Fibroblast of lung (primary cell): Measurements from ENCODE around the gene CPSF4L. TPM values are rescaled to one million over a fixed set of nuclear protein-coding genes. Genes with fewer than 3 reads are reported as not detected.

Experiments
- DNase-seq, 2 donors: peaks; one replicate each; pipeline versions ENCODE4 v3.0.0 to v3.0.0-alpha.2; 2010; ENCODE audit warnings: low read depth in 2 of 2
- H2AFZ ChIP-seq: 2 replicates; pipeline ENCODE4 v1.5.1; 2012; ENCODE audit warnings: low read length, control low read depth, inconsistent platforms
- H3K27ac ChIP-seq: 2 replicates; pipeline ENCODE4 v1.5.1; 2011; ENCODE audit warnings: low read length, control low read depth; ENCODE audit not compliant: insufficient read depth
- H3K27me3 ChIP-seq: 2 replicates; pipeline ENCODE4 v1.5.1; 2011; ENCODE audit warnings: mild to moderate bottlenecking, low read length; ENCODE audit not compliant: control insufficient read depth, insufficient read depth
- H3K36me3 ChIP-seq: 2 replicates; pipeline ENCODE4 v1.5.1; 2011; ENCODE audit warnings: low read length; ENCODE audit not compliant: control insufficient read depth, insufficient read depth
- H3K4me1 ChIP-seq: 2 replicates; pipeline ENCODE4 v1.5.1; 2011; ENCODE audit warnings: low read length; ENCODE audit not compliant: control insufficient read depth, insufficient read depth; ENCODE audit errors: extremely low read depth
- H3K4me2 ChIP-seq: 2 replicates; pipeline ENCODE4 v1.5.1; 2011; ENCODE audit warnings: low read length, control low read depth; ENCODE audit not compliant: insufficient read depth; ENCODE audit errors: extremely low read depth
- H3K4me3 ChIP-seq, 4 experiments: fragments of 200-600 bp in 1 of 4; sonication (generic) in 1 of 4; replicated peaks in 1 of 4; 2 replicates each; pipeline ENCODE4 v1.5.1; 2011 to 2016; ENCODE audit warnings: low read length in 4 of 4, low read depth in 3 of 4, mild to moderate bottlenecking in 3 of 4, control low read depth in 2 of 4, inconsistent platforms in 1 of 4, mixed read lengths in 1 of 4; ENCODE audit not compliant: insufficient read depth in 1 of 4; ENCODE audit errors: control extremely low read depth in 1 of 4
- H3K79me2 ChIP-seq: 2 replicates; pipeline ENCODE4 v1.5.1; 2012; ENCODE audit warnings: mild to moderate bottlenecking, low read length, inconsistent platforms; ENCODE audit not compliant: control insufficient read depth, insufficient read depth
- H3K9ac ChIP-seq: 2 replicates; pipeline ENCODE4 v1.5.1; 2011; ENCODE audit warnings: mild to moderate bottlenecking, low read length, control low read depth; ENCODE audit not compliant: insufficient read depth
- H3K9me3 ChIP-seq: 2 replicates; pipeline ENCODE4 v1.5.1; 2012; ENCODE audit warnings: low read depth, low read length; ENCODE audit not compliant: control insufficient read depth, insufficient read depth
- H4K20me1 ChIP-seq: 2 replicates; pipeline ENCODE4 v1.5.1; 2011; ENCODE audit warnings: low read length; ENCODE audit not compliant: control insufficient read depth, insufficient read depth; ENCODE audit errors: extremely low read depth
- CTCF ChIP-seq, 2 donors: IDR thresholded peaks in 1 of 2; conservative IDR thresholded peaks in 1 of 2; 1 replicate in 1 of 2; 2 replicates in 1 of 2; pipeline ENCODE4 v1.5.1; 2011 to 2012; ENCODE audit warnings: low read length in 2 of 2, control low read depth in 1 of 2, inconsistent platforms in 1 of 2, low read depth in 1 of 2, mild to moderate bottlenecking in 1 of 2
- EZH2 ChIP-seq: IDR thresholded peaks from 2 replicates; pipeline ENCODE4 v1.5.1; 2012; ENCODE audit warnings: low read length, control low read depth, mild to moderate bottlenecking; ENCODE audit errors: missing control alignments
- polyA plus RNA-seq, 2 donors: library from polyadenylated mRNA; depleted of rRNA in 1 of 2; stranded (reverse) in 1 of 2; unstranded in 1 of 2; fragments of >200 nt; gene quantifications; 2 replicates each; pipeline ENCODE4 v1.2.1, GENCODE V29; 2011 to 2012; ENCODE audit warnings: missing spikeins in 1 of 2
- total RNA-seq: library from RNA; depleted of rRNA; stranded (reverse); fragments of >200 nt; gene quantifications from 2 replicates; pipeline ENCODE4 v1.2.1, GENCODE V29; 2014

CPSF4L gene
- total and polyA plus RNA-seq, 2 donors (not counting 1 experiment from before 2014, with no cell fraction given): not detected

- no peak for DNase-seq
- Histone ChIP-seq H3K27me3 (no peaks in the 10 kb centered on the region), H2AFZ (no peak overlapping the region), H3K9me3 (no peaks in the 10 kb centered on the region), H3K9ac (no peak overlapping the region), H3K4me1 (no peaks in the 10 kb centered on the region), H4K20me1 (no peaks in the 10 kb centered on the region), H3K27ac (no peak overlapping the region), H3K4me2 (no peak overlapping the region), H3K4me3 (no peak overlapping the region), H3K79me2 (no peaks in the 10 kb centered on the region), H3K36me3 (no peaks in the 10 kb centered on the region)
- no peak for TF ChIP-seq EZH2
- no peak for TF ChIP-seq CTCF (conservative IDR thresholded peaks at IDR 0.05 in 1 of 2, IDR thresholded peaks at IDR 0.05 in 1 of 2; ENCODE audit: low read depth in 1 of 2, low read length in 2 of 2)
Observed at GRCh38 chr17:73272906-73273218, 11.2 kb upstream of the CPSF4L start.

- Histone ChIP-seq H3K9me3 (no peaks in the 10 kb centered on the region), H4K20me1 (no peaks in the 10 kb centered on the region), H3K36me3 (no peaks in the 10 kb centered on the region)
Observed at GRCh38 chr17:73271072-73271471, 9.4 kb upstream of the CPSF4L start.

GRCh38 chr17:73269791-73270190 lies 8.1 kb upstream of the CPSF4L start:
- H3K36me3 ChIP-seq: no peaks in the 10 kb centered on the region
- TF ChIP-seq EZH2 (no peak), CTCF (conservative IDR thresholded peaks at IDR 0.05 in 1 of 2, IDR thresholded peaks at IDR 0.05 in 1 of 2; ENCODE audit: low read depth in 1 of 2, low read length in 2 of 2) (no peak)
- H3K9ac ChIP-seq: no peak overlapping the region
- no peaks in the 10 kb centered on the region for H3K9me3 ChIP-seq
- no peaks in the 10 kb centered on the region for H4K20me1 ChIP-seq
- no peak overlapping the region for H3K27ac ChIP-seq
- DNase-seq: no peak
- H3K27me3 ChIP-seq: no peaks in the 10 kb centered on the region
- H3K4me3 ChIP-seq: no peak overlapping the region
- H3K4me1 ChIP-seq: no peaks in the 10 kb centered on the region
- H3K4me2 ChIP-seq: no peak overlapping the region
- no peak overlapping the region for H2AFZ ChIP-seq
- no peaks in the 10 kb centered on the region for H3K79me2 ChIP-seq

More at GRCh38 chr17:73271072-73271471, 9.4 kb upstream of the CPSF4L start:
- DNase-seq: no peak
- Histone ChIP-seq H3K27me3 (no peaks in the 10 kb centered on the region), H3K4me3 (no peak overlapping the region), H2AFZ (no peak overlapping the region), H3K79me2 (no peaks in the 10 kb centered on the region), H3K4me2 (no peak overlapping the region), H3K27ac (no peak overlapping the region), H3K4me1 (no peaks in the 10 kb centered on the region), H3K9ac (no peak overlapping the region)
- TF ChIP-seq EZH2 (no peak), CTCF (conservative IDR thresholded peaks at IDR 0.05 in 1 of 2, IDR thresholded peaks at IDR 0.05 in 1 of 2; ENCODE audit: low read depth in 1 of 2, low read length in 2 of 2) (no peak)
